Retinal pigment epithelial cell (primary cell): ENCODE data around the gene SLC5A11.
"Not testable (repeated sequence)": the region's sequence is repeated elsewhere in the genome, so short reads cannot be mapped to it uniquely, and the experiment has no call there.

Source experiments
- DNase-seq: peaks from one replicate; pipeline ENCODE4 v3.0.0-alpha.2; 2010; ENCODE audit warnings: low read depth
- H3K4me3 ChIP-seq: 2 replicates; pipeline ENCODE4 v1.5.1; 2011; ENCODE audit warnings: mild to moderate bottlenecking, low read length, control low read depth, moderate library complexity
- CTCF ChIP-seq: conservative IDR thresholded peaks from 2 replicates; pipeline ENCODE4 v1.5.1; 2011; ENCODE audit warnings: low read depth, low read length, control low read depth, inconsistent platforms

Gene SLC5A11

DNA sequence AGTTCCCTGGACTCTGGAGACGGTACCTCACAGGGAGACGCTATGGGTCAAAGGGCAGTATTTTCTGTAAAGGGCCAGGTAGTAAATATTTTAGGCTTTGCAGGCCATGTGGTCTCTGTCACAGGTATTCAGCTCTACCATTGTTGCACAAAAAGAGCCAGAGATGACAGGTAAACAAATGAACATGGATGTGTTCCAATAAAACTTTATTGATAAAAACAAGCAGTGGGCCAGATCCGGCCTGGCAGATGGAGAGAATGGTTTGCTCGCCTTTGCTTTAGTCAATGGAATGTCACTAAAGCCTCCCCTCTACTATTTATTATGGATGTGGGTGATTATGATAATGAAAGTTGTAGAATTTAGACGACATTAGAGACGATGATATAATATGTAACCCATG, 8.9 kb upstream of the SLC5A11 start:
- no peak overlapping the region for H3K4me3 ChIP-seq
- DNase-seq, result no peak
- TF ChIP-seq CTCF, result no peak

DNA sequence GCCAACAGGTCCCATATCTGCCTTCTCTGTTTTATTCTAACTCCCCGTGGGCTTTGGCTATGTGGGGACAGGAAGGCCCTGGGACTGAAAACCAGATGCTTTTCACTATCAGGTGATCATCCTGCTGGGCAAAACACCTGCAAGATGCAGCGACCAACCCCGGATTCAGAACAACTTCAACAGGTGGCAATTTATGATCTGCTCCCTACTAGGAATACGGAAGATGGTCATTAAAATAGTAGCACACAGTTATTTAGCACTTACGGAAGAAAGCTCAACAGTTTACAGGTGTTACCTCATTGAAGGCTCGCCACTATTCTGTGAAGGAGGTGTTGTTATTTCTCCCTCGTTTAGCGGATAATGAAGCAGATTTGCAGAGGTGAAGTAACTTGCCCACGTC, 7.8 kb upstream of the SLC5A11 start:
- no peak for DNase-seq
- no peak overlapping the region for H3K4me3 ChIP-seq
- no peak for TF ChIP-seq CTCF

DNA sequence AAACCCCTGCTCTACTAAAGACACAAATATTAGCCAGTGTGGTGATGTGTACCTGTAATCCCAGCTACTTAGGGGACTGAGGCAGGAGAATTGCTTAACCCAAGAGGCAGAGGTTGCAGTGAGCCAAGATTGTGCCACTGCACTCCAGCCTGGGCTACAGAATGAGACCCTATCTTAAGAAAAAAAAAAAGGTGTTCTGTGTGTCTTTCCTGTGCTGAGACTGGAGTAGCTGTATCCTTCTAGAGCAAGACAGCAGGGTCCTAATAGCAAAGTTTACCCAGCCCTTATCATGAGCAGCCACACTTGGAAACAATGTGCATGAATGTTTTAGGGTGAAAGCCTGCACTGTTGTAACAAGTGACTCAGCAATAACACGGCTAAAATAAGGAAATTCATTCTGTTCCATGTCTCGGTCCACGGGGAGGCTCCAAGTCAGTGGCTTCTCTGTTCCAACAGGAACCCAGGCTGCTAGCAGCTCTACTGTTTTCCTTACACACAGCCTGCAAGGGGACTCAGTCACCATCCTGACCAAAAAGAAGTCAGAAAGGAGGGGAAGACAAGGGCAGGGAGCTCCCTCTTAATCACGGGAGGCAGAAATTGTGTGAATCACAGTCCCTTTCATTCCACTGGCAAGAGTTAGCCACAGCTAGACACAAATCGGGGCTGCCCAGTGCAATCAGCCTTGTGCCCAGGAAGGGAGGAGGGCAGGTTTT, 7.1 kb upstream of the SLC5A11 start:
- peak; percentile 17 for DNase-seq
- H3K4me3 ChIP-seq, result no peak overlapping the region
- no peak for TF ChIP-seq CTCF

- DNase-seq, result no peak
- no peak for TF ChIP-seq CTCF
These were observed 6.3 kb upstream of the SLC5A11 start for GRCh38 chr16:24839347-24839972.

DNA sequence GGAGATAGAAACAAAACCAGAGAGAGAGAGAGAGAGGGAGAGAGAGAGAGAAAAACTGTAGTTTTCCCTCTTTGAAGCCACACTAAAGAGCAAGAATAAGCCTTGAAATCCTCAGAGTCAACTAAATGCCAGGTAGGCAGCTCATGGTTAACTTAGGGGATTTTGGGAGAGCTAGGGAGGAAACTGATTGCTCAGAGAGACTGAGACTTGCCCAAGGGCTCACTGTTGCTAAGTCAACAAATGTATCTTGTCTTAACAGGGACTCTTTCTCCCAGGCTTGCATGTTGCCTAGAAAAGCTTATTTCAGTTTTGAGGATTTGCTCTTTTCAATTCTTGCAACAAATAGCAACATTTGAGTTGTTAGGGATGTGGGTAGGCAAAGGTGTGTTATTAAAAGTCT, 4.5 kb upstream of the SLC5A11 start:
- DNase-seq, result no peak
- TF ChIP-seq CTCF, result no peak
- no peak overlapping the region for H3K4me3 ChIP-seq

More at GRCh38 chr16:24839347-24839972, 6.3 kb upstream of the SLC5A11 start:
- no peak overlapping the region for H3K4me3 ChIP-seq

DNA sequence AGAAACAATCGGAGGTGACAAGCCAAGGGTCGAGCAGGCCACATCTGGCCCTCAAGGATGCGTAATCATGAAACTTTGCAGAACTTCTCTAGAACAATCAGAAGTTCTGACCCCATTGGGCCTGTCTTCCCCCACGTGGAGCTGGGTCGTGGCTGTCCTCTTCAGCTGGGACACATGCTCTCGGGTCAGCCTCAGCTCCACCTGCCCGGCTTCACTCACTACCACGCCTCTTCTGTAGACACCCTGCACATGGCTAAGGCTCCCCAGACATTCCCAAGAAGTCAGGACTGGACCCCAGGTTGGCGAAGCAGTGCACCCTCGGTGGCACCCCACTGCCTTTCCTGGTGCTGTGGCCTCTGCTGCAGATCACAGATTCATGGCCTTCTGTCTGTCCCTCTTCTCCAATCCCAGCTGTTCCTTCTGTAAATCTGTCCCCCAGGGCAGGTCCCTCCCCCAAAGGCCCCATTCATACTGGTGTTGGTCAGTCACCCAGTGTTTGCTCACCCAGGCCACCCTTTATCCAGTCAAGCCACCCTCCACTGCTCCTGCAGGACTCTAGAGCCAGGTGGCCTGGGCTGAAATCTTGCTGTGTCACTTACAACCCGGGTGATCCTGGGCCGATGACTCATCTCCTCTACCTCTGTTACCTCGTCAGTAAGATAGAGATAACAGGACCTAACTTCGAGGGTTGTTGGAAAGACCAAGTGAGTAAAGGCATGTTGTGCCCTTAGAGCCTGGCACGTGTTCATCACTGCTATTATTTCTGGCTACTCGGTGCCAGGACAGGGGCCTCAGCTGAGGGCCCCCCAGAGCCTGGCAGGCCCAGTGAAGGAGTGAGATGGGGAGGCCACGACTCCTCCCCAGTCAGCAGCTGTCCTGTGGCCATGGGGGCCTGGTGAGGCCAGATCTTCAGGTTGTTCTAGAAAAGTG, 1.4 kb upstream of the SLC5A11 start:
- H3K4me3 ChIP-seq, result no peak overlapping the region
- no peak for TF ChIP-seq CTCF
- DNase-seq, result no peak

DNA sequence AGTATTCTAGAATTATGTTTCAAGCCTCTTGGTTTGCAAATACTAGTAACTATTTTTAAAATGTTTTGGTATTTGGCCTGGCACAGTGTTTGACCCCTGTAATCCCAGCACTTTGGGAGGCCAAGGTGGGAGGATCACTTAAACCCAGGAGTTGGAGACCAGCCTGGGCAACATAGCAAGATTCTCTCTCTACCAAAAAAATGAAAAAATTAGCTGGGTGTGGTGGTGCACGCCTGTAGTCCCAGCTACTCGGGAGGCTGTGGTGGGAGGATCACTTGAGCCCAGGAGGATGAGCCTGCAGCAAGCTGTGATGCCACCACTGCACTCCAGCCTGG, 765 bp upstream of the SLC5A11 start:
- H3K4me3 ChIP-seq, DNase-seq: not testable (repeated sequence)
